Suppressor macrophage treated with lipopolysaccharide for 4 hours (primary cell): ENCODE data around the gene CD58.
A peak's percentile ranks its signal among the peaks of the same experiment; 100 is the strongest.

Experiments
- DNase-seq: peaks from one replicate; pipeline ENCODE4 v3.0.0-alpha.2; 2020

CD58 gene

DNA sequence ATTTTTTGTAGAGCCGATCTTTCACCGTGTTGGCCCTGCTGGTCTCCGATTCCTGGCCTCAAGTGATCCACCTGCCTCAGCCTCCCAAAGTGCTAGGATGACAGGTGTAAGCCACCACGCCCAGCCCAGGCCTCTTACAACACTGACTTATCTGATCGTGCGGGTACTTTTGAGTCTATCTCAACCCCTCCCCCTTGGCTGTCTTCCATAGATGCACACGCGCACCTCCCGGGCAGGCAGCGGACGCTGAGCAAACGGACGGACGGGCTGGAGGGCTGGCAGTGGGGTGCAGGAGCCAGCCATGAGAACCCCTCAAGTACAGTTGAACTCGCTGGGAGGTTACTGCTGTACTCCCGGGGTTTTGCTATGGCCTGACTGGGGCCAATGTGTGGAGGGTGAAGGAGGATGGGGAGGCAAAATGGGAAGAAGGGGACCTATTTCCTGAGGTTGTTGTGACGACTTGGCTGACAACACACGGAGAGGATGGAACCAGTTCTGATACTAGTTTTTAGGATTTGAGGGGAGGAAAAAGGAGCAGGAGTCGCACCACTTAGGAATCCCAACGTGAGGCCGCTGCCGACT is 959 bp downstream of the CD58 start:
- DNase-seq, result peak; percentile 47

DNA sequence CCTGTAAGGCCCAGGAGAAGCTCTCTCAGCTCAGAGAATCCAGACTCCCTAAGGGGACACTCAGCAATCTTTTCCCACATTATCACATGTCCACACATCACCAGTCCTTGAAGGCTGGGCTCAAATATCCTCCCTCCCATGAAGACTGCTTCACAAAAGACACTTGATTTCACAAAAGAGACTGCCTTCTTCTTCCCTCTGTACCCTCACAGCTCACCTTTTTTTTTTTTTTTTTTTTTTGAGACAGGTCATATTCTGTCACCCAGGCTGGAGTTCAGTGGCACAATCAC is 1.5 kb downstream of the CD58 start:
- DNase-seq, result peak; percentile 41

DNA sequence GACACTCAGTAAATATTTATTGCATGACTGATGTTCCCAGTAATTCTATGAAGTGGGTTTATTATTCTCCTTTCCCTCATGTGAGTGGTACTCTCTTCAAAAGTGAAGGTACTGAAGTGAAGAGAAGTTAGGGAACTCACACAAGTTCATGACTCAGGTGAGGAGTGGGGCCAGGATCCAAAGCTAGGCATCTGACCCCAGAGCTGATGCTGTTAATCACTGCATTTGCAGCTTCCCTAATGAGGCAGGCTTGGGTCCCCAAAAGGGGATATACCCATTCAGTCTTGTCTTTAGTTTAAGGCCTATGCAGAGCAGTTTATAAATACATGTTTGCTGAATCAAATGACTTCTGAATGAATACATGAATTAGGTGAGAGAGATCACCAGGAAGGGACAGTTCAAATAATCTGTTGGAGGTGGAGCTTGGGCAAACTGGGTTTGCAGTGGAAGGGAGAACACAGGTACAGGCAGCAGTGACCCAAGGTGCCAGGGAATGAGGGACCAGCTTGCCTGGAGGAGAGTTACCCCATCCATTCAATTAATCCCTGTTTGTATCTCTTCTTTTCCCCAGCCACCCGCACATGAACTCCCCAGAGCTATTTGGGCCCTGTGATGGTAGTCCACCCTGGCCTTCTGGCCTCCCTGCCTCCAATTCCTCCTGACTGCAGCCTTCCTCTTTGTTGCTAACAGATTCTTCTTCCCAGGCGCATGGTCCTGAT is 2.0 kb downstream of the CD58 start:
- no peak for DNase-seq

DNA sequence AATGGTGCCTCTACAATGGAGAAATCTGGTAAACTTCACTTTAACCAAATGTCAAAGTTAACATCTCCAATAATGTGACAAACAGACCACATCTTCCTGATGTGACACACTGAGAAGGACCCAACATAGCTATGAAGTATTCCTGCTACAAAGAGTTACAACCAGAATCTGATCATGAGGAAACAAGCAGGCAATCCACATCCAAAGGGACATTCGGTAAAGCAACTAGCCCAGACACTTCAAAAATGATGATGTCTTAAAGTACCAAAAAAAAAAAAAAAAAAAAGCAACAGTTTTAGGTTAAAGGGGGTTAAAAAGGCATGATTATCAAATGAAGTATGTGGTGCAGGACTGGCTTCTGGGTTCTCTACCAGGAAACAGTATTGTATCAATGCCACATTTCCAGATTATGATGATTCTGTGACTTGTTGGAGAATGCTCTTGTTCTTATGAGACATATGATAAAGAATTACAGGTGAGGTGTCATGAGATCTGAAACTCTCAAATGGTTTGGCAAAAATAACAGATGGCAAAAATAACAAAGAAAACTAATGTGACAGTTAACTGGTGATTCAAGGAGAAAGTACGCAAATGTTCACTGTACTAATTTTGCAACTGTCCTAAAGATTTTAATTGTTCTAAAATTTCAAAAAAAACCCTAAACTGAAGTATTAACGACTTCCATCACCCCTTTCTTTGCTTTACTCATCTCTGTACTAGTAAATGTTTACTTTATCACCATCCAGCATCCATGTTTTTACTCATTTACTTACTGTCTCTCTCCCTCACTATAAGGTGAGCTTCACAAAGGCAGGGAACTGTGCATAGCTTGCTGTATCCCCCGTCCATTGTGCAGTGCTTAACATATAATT is 2.8 kb downstream of the CD58 start:
- no peak for DNase-seq

DNA sequence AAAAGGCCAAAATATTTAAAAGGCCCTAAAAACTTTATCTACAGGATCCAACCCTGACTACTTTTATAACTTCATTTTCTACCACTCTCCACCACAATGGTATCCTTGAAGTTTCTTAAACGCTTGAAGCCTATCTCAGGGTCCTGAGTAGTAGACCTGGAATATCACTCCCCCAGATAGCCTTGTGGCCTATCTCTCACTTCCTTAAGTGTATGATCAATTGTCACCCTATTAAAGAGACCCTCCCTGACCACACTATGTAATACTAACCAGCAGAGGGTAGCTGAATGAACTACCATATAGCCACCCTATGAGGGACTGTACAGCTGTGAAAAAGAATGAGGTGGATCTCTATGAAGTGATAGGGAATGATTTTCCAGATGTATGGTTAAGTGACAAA is 5.6 kb downstream of the CD58 start:
- DNase-seq, result no peak

DNA sequence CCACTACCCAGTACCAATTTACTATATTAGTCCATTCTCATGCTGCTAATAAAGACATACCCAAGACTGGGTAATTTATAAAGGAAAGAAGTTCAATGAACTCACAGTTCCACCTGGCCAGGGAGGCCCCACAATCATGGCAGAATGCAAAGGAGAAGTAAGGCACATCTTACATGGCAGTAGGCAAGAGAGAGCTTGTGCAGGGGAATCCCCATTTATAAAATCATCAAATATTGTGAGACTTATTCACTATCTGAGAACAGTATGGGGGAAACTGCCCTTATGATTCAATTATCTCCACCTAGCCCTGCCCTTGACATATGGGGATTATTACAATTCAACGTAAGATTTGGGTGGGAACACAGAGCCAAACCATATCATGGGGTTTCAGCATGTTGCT is 6.4 kb downstream of the CD58 start:
- DNase-seq, result no peak

DNA sequence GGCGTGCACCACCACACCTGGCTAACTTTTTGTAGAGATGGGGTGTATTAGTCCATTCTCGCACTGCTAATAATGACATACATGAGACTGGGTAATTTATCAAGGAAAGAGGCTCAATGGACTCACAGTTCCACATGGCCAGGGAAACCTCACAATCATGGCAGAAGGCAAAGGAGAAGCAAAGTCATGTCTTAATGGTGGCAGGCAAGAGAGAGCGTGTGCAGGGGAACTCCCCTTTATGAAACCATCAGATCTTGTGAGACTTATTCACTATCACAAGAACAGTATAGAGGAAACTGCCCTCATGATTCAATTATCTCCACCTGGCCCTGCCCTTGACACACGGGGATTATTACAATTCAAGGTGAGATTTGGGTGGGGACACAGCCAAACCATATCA is 8.4 kb downstream of the CD58 start:
- peak; percentile 51 for DNase-seq

DNA sequence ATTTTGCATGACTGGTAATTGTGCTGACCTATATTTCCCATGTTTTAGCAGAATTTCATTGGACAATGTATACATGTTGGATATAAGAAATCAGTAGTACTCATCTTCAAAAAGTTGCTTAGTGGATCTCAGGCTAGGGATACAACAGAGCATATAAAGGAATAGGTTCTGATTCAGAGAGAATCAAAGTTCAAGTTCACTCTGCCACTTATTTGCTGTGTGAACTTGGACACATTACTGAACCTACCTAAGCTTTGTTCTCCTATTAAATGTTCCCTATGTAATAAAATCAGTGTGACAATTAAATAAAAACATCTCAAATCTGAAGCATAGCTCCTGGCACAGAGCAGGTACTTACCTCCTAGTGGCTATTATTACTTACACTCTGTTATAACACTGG is 9.3 kb downstream of the CD58 start:
- no peak for DNase-seq

DNA sequence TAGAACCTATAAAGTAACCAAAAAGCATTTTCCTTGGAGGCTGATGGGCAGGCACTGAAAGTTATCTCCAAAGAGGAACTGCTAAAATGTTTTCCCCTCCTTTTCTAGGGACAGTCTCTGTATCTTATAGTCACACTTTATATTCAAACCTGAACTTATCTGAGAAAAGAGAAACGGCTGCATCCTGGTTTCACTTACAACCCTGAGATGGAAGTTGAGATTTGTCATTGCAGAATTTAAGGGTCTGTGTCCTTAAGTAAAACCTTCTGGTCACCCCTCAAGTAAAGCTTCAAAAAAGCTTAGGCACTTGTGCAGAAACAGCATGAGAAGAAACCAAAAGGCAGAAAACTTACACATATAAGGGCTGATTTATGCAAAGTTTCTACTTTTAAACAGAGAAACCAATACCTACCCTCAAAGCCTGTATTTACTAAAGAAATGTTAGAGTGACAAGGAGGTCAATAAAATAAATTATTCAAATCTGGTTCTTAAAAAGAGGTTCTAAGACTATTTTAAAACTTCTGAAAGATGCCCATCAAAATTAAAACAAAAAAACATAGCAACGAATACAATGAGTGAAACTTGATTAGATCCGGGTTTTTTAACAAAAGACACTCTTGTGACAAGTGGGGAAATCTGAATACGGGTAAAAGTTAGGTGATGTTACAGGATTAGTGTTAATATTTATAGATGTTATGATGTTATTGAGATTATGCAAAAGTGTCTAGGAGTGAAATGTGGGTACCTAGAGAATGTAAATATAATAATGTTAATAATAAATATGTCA is 9.9 kb downstream of the CD58 start:
- peak; percentile 50 for DNase-seq

DNA sequence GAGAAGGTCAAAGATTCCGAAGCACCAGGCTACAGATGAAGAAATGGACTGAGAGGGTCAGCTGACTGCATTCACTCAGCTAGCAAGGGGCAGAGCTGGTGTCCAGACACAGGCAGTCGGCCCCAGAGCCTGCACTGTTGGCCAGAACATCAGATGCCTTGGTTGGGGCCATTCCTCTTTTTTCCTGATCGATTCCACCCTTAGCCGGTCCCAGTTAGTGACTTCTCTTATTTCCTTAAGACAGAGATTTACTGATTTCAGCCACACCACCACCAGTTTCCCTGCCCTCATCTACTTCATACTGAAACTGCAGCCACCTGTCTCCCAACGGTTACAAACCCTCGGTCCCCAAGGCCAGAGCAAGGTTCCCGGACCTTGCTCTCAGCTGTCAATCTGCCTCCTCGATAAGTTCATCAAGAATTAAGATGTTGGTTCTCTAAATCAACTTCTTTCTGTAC is 11.5 kb downstream of the CD58 start:
- no peak for DNase-seq

DNA sequence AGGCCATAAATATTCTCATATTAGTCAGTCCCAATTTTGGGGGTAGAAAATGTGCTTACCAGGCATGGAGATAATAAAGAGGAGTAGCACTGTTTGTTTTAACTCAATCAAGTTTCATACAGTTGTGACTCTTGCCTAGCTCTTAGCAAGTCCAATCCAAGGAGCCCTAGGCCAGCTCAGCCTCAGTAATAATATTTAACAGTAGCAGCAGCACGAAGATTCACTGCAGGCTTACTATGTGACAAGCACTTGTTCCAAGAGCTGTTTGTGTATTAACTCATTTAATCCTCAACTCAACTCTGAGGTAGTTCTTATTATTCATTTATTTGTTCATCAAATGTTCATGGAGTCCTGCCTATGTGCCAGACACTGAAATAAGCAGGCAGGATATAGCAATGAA is 12.3 kb downstream of the CD58 start:
- no peak for DNase-seq

DNA sequence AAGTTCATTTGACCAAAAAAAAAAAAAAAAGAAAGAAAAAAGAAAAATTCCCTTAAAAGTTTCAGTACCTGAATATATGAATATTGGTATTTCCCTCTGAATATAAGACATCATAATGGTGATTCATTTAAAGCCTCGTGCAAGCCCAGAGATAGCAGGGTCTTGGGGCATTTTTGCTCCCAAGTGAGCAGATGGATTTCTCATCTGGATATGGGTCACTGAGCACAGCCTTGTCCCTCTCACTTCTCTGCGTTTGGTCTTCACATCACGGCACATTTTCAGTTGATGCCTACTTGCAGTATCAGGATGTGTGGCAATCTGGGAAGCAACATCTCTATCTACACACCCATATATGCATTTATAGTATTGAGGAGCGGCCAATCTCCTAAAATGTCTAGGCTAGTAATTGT is 12.7 kb downstream of the CD58 start:
- peak; percentile 75 for DNase-seq

DNA sequence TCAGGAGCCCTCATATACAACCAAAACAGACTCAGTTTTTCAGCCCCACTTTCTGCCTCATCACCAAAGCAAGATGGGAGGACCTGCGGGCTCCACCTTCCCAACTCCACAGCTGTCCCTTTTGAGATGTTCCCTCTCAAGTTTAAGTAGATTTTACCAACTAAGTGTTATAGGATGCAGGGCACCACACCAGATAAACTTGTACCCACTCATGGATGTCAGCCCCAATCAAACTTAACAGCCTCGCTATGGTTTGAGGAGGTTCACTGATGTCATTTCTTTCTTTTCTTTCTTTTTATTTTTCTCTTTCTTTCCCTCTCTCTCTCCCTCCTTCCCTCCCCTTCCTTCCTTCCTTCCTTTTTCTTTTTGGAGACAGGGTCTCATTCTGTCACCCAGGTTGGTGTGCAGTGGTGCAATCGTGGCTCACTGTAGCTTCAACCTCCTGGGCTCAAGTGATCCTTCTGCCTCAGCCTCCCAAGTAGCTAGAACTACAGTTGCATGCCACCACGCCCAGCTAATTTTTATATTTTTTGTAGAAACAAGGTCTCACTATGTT is 13.4 kb downstream of the CD58 start:
- DNase-seq, result no peak

DNA sequence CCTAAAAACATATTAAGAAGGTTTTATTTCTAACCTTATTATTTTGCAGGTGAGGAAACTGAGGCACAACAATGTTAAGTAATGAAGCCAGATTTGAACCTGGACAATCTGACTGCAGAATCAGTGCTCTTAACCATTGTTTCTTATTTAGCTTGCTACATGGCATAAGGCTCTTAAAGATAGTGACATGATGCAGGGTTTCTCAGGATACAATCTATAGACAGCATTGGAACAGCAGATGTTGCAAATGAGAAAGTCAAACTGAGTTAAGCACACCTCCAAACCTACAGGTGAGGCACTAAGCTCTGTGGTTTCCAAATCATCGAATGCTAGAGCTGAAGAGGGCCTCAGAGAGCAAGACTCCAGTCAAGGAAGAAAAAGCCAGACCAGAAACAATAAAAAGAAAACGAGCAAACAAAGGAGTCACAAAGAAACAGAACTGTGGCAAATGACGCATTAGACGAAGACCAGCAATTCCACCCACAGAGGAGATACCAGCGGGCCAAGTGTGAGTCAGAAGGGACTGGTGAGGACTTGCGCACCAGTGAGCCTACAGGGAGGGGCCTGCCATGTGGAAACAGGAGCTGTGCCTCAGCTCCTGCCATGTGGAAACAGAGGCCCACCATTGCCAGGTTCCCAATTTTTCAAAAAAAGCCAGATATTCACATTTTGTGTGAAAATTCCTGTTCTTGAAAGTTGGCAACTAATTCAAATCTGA is 14.4 kb downstream of the CD58 start:
- DNase-seq, result peak; percentile 96

DNA sequence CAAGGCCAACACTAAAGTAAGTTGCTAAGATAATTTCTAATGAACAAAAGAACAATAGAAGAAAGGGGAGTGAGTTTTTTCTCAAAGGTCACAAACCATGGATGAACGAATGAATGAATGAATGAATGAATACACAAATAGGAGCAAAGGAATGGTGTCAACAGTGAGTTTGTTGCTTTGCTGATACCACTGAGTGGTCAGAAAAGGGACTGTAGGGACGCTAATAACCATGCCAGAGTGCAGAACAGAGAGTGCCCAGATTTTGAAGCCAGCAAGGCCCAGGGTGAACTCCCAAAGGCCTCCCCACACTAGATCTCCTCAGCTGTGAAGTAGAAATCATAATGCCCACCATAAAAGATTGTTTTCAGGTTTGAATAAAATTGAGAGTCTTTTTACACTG is 15.9 kb downstream of the CD58 start:
- no peak for DNase-seq

DNA sequence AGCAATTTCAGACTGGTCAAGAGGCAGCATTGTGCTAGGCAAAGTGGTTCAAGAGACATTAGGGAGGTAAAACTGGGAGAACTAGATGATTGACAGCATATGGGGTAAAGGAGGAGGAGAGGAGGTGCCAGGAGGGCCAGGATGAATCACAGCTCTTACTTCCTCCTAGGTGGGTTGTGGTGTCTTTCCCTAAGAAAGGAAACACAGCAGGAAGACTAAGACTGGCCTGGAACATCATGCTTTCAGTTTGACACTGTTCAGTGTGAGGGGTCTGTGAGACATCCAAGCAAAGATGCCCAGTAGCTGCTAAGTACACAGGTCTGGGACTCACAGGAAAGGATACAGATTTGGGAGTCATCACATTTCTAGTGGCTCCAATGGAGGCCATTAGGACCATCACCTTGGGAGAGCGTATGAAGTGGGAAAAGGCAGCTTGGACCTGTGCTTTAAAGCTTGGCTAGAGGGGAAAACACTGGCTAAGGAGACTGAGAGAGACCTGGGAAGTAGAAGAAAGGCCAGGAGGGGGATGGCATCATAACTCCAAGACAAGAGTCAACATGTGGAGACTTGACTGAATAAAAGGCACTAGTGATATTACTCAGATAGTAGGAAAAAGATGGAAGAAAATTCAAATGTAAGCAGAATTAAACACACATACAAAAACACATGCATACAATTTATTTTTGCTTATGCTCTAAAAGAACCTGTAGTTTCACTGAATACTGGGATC is 17.3 kb downstream of the CD58 start:
- peak; percentile 43 for DNase-seq

DNA sequence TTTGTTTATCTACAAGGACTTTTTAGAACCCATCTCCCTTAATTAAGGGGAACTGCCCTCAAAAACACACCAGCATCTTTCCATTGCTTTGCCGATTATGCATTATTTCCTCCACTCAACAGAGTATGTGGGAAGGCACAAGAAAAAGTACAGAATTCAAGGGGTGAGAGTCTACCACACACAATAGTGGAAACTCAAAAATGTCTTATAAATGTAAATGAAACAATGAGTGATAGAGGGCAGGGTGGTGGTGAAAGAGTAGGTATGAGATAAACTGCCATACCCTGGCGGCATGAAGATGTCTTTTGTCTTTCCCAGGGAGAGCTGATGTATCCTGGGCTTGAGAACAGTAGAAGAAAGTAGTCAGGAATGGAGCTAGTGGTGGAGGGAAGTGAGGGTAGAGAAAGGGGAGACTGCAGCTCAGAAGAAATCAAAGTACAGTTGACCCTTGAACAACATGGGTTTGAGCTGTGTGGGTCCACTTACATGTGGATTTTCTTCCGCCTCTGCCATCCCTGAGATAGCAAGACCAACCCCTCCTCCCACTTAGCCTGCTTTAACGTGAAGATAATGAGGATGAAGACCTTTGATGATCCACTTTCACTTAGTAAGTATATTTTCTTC is 24.4 kb downstream of the CD58 start:
- no peak for DNase-seq

DNA sequence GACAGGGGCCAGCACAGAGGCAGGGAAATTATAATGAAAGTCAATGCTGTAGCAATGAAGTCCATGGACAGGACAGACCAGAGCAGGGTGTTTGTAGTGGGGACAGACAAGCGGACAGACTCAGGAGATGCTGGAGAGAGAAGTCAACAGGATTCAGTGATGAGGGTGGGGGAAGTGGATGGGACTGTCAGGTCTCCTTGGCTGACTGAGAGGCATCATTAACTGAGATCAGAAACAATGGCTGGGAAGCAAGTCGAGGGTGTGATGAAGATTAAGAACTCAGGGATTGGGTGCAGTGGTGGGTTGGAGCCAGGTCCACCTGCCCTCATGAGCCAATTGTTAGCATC is 25.5 kb downstream of the CD58 start:
- no peak for DNase-seq

DNA sequence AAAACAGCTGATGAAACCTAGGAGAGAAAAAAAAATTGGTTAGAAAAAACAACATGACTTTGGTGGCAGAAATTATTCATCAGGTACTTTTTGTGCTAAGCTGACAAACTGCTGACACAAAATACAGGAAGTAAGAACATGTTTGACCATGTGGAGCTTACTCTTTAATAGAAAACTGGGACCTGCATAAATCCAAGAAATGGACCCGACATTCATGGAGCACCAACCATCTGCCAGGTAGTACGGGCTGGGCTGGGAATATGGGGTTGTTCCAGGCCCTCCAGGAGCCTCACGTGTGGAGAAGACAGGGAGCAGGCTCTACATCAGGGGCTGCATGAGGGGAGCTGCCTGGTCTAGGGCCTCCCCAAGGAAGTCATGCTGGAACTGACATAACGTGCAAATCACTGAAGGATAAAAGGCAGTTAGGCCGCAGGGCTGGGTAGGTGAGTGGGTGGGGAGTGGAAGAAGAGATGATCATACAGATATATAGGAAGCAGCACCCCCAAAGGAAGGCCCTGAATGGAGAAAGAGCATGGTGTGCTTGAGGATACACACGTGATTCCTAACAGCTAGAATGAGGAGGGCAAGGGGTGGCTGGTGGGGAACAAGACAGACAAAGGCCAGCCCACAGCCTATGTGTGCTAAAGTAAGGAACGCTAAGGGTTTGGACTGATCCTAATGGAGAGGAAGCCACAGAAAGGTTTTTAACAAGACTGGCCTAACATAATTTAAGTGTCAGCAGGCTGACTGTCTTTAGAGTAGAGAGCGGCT is 26.1 kb downstream of the CD58 start:
- peak; percentile 44 for DNase-seq

DNA sequence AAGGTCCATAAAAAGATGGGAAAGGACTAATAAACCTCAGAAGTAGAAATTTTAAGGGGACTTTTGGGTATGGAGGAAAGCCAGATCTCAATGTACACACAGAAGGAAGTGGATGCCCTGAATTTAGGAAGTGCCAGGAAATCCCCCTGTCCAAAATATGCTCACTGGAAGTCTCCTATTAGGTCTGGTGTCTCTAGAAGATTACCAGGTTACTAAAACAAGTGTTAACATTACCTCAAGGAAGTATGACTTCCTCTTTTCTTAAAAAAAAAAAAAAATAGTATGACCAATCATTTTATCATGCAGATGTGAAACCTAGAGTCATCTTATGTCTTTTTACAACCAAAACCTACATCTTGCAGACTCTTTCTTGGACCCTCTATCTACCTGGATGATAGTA is 30.7 kb downstream of the CD58 start:
- DNase-seq, result peak; percentile 59
